SHP77 (cell line): ENCODE results near the gene OR51E2.
A peak's percentile ranks its signal among the peaks of the same experiment; 100 is the strongest.

ENCODE experiments used
- DNase-seq, 2 experiments: peaks; one replicate each; lab custom pipeline; 2025; lab: John Stamatoyannopoulos, UW

OR51E2 gene

DNA sequence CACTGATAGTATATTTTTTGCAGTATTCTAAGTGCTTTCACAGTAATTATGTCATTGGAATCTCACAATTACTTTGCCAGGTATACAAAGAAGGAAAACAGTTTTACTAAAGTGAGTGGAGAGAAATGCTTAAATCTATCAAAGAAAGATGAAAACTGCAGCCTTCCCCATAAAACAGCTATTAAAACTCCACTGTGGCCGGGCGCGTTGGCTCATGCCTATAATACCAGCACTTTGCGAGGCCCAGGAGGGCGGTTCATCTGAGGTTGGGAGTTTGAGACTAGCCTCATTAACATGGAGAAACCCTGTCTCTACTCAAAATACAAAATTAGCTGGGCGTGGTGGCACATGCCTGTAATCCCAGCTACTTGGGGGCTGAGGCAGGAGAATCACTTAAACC, 34.8 kb downstream of the OR51E2 start:
- no peak for DNase-seq

DNA sequence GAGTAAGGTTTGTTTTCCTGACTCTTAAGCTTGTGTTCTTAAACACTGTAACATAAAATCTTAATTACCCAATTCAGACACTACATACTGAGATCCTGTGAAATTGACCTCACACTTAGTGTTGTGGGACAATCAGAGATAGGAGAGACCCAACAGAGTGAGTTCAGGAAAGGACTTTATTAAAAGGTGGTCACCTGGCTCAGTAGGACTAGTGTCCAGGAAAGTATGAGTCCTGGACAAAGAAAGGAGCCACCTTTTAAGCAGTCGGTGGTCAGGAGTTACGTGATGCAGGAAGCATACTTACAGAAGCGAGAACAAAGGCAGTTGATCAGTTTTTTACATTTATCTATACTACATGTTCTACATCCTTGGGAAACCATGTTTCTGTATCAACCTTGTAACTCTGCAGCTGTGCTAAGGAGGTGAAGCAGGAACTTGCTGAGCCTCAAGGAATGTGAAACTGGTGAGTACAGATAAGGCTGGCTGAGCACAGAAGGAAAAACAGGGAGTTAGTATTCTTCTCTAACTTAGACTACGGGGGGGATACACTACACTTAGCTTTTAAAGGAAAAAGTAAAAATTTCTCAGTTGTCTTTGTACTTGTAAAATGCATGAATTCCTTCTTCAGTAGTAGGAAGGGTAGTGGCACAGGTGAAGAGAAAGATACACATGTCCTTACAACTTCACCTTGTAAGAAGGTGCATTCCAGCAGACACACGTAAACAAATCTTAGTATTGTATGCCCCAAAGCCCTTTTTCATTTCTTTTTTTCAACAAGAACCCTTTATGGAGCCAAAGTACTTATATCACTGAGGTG, 38.8 kb downstream of the OR51E2 start:
- DNase-seq, result no peak

DNA sequence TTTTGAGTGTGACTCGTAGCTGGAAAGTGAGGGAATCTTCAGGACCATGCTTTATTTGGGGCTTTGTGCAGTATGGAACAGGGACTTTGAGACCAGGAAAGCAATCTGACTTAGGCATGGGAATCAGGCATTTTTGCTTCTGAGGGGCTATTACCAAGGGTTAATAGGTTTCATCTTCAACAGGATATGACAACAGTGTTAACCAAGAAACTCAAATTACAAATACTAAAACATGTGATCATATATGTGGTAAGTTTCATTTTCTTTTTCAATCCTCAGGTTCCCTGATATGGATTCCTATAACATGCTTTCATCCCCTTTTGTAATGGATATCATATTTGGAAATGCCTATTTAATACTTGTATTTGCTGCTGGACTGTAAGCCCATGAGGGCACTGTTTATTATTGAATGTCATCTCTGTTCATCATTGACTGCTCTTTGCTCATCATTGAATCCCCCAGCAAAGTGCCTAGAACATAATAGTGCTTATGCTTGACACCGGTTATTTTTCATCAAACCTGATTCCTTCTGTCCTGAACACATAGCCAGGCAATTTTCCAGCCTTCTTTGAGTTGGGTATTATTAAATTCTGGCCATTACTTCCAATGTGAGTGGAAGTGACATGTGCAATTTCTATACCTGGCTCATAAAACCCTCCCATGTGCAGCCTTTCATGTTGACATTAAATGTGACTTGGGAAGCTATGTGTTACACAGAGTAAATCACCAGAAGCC, 42.9 kb downstream of the OR51E2 start:
- DNase-seq, result no peak

DNA sequence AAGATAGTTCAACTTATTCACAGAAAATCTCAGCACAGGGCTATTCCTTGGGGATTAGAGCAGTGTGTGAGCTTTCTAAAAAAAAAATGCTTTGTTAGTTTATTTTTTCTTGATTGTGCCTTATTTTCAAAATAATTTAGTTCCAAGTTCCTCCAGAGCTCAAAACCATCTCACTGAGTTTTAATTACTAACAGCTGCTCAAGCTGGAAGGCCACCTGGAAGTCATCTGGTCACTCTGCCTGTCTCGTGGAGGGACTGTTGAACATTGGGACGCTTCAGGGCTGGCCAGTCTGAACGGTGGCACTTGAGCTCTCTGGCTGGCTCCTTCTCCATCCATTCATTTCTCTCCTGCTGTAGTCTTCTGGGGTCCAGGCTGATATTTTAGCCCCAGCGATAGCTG, 49.9 kb downstream of the OR51E2 start:
- no peak for DNase-seq

- DNase-seq, result no peak
These were observed 51.7 kb downstream of the OR51E2 start for GRCh38 chr11:4645974-4646373.

GRCh38 chr11:4644233-4644632, 53.4 kb downstream of the OR51E2 start:
- no peak for DNase-seq

DNA sequence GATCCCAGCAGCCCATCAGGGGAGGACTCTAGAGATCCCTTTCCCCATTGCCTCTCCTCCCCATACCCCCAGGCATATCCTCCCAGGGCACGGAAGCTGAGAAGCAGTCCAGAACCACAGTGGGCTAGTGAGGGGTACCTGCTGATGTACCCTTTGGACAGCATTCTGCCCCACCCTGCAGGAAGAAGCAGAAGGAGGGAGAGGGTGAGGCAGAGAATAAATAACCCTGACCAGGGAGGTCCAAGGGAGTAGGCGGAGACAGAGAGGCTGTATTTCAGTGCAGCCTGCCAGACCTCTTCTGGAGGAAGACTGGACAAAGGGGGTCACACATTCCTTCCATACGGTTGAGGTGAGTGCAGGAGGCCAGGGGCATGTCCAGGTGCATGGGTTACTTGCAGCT, 54.0 kb downstream of the OR51E2 start, which contains the start of gene OR51E1:
OR51E1 (plus strand) TSS at position 301 of the 400 bp plus-strand sequence. CDS start 8,545 bp downstream, outside the sequence.
- DNase-seq, result no peak

DNA sequence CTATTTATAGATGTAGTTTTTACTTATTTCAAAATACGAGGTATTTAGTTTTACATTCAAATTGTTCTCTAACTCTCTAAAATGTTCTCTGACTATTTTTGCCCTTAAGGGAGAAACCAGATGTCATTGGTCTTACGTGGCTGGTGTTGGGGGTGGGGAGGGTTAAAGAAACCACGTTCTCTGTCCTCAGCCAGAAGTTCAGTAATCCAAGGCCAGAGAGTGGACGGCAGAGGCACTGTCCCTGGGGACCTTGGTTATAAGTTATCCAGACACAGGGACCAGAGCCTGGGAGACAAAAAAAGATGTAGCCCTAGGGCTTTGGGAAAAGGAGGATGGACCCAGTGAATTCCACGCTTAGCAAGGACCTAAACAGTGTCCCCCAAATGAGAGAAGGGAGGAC, 54.6 kb downstream of the OR51E2 start:
- DNase-seq, result no peak

DNA sequence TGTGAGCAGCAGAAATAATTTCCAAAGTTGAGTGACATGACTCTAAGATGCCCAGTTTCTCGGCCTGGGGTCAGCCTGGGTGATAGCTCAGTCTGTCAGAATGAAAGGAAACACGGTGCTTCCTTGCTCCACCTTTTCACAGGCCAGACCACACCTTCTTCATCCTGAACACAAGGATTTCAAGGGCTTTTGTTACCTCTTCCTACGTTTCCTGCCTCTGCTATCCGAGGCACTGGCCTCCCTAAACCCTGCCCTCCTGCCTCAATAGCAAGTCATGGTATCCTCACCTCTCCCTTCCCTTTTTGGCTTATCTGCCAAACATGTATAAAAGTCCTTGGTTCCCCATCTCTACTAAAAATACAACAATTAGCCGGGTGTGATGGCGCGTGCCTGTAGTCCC, 55.6 kb downstream of the OR51E2 start:
- no peak for DNase-seq

GRCh38 chr11:4641501-4641900, 56.2 kb downstream of the OR51E2 start:
- DNase-seq, result no peak

GRCh38 chr11:4639931-4640330, 57.7 kb downstream of the OR51E2 start:
- no peak for DNase-seq

- no peak for DNase-seq
These were observed 60.0 kb downstream of the OR51E2 start for GRCh38 chr11:4637662-4638047.

DNA sequence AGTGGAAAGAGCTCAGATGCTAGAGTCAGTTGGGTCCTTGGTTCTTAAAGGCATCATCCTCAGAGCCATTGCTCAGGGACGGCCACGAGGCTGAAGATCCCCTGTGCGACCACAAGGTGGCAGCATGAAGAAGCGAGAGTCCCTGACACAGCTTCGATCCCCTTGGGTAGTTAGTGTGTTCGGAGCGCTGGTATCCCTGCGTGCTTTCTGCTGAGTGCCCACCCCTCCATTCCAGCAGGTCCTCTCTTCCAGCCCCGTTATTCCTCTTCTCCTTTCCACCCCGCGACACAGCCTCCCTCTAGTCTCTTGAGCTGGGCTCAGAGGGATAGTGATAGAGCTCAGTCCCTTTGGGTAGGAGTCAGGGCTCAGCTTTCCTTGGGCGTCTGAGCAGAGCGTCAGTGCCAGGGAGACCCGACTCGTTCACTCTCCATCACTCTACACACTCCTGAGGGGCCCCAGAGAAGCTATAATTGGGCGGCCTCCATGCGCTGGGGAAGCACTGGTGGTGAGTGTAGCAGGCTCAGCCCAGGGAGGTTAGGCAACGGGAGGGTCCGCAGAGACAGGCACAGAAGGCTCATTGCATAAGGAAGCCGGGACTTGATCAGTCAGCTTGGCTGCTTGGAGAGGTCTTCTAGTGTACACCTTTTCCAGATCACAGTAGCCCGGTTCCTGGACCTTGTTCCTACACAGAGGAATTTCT, 60.5 kb downstream of the OR51E2 start, which contains the start of gene OR51D1:
OR51D1 (plus strand) TSS at position 516 of the 700 bp plus-strand sequence. CDS start 2,314 bp downstream, outside the sequence.
- DNase-seq, result peak; percentile 83 to 90

- no peak for DNase-seq
These were observed 61.5 kb downstream of the OR51E2 start for GRCh38 chr11:4636136-4636535.
